Measurements from ENCODE around the gene FOXP1.

The FOXP1 gene

DNA sequence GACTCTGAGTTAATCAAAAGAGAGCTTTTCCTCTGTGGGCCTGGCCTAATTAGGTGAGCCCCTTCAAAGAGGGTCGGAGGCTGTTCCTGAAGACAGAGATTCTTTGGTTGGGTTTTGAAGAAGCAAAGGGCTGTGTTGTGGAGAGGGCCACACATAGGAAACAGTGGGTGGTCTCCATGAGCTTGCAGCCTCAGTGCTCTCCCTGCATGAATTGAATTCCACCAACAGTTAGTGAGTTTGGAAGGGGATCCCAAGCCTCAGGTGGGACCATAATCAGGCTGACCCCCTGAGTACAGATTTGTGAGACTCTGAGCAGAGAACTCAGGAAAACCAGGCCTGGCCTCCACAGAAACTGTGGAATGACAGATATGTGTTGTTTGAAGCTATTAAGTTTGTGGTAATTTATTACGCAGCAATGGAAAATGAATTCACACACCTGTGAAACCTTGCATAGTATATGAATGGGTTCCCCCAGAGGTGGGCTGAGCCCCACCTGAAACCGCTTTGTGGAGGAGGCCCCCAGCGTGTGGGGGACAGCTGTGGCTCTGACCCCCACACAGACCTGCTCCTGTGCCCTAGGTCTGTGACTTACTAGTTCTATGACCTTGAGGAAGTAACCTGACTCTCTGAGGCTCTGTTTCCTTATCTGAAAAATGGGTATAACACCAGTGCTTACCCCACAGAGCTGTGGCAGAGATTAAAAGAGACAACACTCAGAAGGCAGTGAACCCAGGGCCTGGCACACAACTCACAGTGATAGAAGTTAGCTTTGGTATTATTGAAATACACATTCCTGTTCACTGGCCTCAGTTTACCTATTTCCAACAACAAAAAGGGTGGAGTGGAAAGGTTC is 431.3 kb downstream of the FOXP1 start:
- no peaks in the 10 kb centered on the region for H3F3A ChIP-seq (ENCODE audit: control insufficient read depth, insufficient read depth)
- no peak overlapping the region for H3K27ac ChIP-seq (ENCODE audit: low read depth, low read length)
- no peaks in the 10 kb centered on the region for H4K20me1 ChIP-seq (ENCODE audit: control insufficient read depth, insufficient read depth, low read depth, low read length)
- TF ChIP-seq, protein P1, sequence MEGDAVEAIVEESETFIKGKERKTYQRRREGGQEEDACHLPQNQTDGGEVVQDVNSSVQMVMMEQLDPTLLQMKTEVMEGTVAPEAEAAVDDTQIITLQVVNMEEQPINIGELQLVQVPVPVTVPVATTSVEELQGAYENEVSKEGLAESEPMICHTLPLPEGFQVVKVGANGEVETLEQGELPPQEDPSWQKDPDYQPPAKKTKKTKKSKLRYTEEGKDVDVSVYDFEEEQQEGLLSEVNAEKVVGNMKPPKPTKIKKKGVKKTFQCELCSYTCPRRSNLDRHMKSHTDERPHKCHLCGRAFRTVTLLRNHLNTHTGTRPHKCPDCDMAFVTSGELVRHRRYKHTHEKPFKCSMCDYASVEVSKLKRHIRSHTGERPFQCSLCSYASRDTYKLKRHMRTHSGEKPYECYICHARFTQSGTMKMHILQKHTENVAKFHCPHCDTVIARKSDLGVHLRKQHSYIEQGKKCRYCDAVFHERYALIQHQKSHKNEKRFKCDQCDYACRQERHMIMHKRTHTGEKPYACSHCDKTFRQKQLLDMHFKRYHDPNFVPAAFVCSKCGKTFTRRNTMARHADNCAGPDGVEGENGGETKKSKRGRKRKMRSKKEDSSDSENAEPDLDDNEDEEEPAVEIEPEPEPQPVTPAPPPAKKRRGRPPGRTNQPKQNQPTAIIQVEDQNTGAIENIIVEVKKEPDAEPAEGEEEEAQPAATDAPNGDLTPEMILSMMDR (IDR thresholded peaks at IDR 0.05; ENCODE audit: low read depth, low read length, poor library complexity, severe bottlenecking) = no peak
- no peak for TF ChIP-seq EZH2phosphoT487 (IDR thresholded peaks at IDR 0.05; ENCODE audit: borderline replicate concordance, low read length)
- H3K4me3 ChIP-seq (ENCODE audit: low read length) = no peak overlapping the region
- no peaks in the 10 kb centered on the region for H3K4me1 ChIP-seq (ENCODE audit: control insufficient read depth, low read length)
- no peaks in the 10 kb centered on the region for H3K9me3 ChIP-seq (ENCODE audit: control insufficient read depth, insufficient read depth, low read length)
- no peaks in the 10 kb centered on the region for H3K9me2 ChIP-seq (replicated peaks; ENCODE audit: control insufficient read depth, low read length)
- no peaks in the 10 kb centered on the region for H3K79me2 ChIP-seq (ENCODE audit: control insufficient read depth, low read length)
- no peaks in the 10 kb centered on the region for H3K27me3 ChIP-seq (ENCODE audit: control insufficient read depth, low read length)
- no peak overlapping the region for H3K4me2 ChIP-seq (ENCODE audit: low read length)
- no peaks in the 10 kb centered on the region; the same call in 1 of the 2 replicates for H3K36me3 ChIP-seq (ENCODE audit: control insufficient read depth, low read length)

DNA sequence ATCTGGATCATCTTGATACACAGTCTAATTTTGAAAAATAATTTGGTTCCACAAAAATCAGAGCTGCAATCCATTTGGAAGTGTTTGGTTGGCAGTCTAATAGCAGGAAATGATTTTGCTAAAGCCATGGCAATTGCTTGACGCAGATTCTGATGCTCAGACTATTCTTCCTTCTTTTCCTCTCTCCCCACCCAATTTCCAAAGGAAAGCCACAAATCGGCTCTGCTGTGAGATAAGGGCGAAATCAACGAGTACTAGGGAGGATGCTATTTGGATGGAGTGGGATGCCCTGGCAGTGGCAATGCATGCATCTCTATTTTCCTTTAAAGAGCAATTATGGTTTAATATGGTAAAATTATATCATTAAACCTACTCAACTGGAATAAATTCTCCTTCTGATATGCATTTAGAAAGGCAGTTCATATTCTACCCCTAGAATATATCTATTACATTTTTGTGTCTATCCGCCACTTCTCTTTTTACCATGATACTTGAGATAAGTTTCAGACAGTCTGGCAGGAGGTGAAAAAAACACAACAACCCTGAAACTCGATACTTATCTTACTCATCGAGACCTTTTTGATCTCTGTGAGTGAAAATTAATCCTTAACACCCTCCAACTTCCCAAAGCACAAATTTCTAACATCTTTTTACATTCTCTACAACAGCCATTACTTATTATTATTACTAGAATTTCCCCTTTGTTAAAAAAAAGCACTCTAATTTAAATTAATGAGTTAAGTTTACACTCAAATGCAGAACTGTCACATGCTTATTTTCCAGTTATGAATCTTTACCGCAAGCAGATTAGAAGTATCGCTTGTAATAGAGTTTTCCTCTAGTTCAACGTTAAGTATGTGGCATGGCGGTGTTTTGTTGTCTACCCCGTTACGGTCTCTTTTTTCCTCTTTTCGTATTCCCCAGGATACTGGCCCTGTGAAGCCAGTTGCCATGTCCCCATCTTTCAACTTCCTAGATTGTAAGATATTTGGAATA is 433.3 kb downstream of the FOXP1 start:
- Histone ChIP-seq H3K4me1 (ENCODE audit: control insufficient read depth, low read length) (no peaks in the 10 kb centered on the region), H3K4me3 (ENCODE audit: low read length) (no peak overlapping the region), H3K27me3 (ENCODE audit: control insufficient read depth, low read length) (no peaks in the 10 kb centered on the region), H4K20me1 (ENCODE audit: control insufficient read depth, insufficient read depth, low read depth, low read length) (no peaks in the 10 kb centered on the region), H3K27ac (ENCODE audit: low read depth, low read length) (no peak overlapping the region), H3K36me3 (ENCODE audit: control insufficient read depth, low read length) (no peaks in the 10 kb centered on the region; the same call in 1 of the 2 replicates), H3K4me2 (ENCODE audit: low read length) (no peak overlapping the region), H3K79me2 (ENCODE audit: control insufficient read depth, low read length) (no peaks in the 10 kb centered on the region), H3K9me2 (replicated peaks; ENCODE audit: control insufficient read depth, low read length) (no peaks in the 10 kb centered on the region), H3F3A (ENCODE audit: control insufficient read depth, insufficient read depth) (no peaks in the 10 kb centered on the region), H3K9me3 (ENCODE audit: control insufficient read depth, insufficient read depth, low read length) (no peaks in the 10 kb centered on the region)
- TF ChIP-seq, protein P1 (IDR thresholded peaks at IDR 0.05; ENCODE audit: low read depth, low read length, poor library complexity, severe bottlenecking) = no peak
- TF ChIP-seq EZH2phosphoT487 (IDR thresholded peaks at IDR 0.05; ENCODE audit: borderline replicate concordance, low read length) = no peak

DNA sequence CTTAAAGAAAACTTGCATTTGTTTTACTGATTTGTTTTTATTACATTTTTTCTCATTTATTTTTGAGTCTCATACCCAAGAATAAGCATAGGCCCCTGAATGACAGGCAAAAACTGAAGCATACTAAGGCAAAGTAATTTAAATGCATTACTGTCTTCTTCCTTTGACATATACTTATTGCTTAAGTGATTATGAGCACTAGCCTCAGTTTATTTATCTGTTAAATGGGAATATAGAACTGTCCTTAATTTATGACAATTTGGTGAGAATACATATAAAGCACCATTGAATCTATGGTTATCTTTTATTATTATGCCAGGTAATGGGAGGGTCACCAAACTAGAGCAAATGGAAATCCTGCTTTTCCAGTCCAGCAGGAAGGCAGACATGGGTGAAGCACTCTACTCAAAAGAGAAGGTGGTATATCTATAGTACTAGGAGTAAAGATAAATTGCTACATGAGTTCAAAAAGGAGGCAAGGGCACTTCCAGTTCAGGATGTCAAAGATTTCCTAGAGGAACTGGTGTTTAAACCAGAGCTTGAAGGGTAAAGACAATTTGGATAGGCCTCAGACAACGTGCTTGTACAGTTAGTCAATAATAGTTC is 435.0 kb downstream of the FOXP1 start:
- Histone ChIP-seq H3F3A (ENCODE audit: control insufficient read depth, insufficient read depth) (no peaks in the 10 kb centered on the region), H3K27ac (ENCODE audit: low read depth, low read length) (no peak overlapping the region), H3K9me3 (ENCODE audit: control insufficient read depth, insufficient read depth, low read length) (no peaks in the 10 kb centered on the region), H3K4me1 (ENCODE audit: control insufficient read depth, low read length) (no peaks in the 10 kb centered on the region), H3K36me3 (ENCODE audit: control insufficient read depth, low read length) (no peaks in the 10 kb centered on the region; the same call in 1 of the 2 replicates), H3K4me2 (ENCODE audit: low read length) (no peak overlapping the region), H3K4me3 (ENCODE audit: low read length) (no peak overlapping the region), H3K79me2 (ENCODE audit: control insufficient read depth, low read length) (no peaks in the 10 kb centered on the region), H3K27me3 (ENCODE audit: control insufficient read depth, low read length) (no peaks in the 10 kb centered on the region), H4K20me1 (ENCODE audit: control insufficient read depth, insufficient read depth, low read depth, low read length) (no peaks in the 10 kb centered on the region), H3K9me2 (replicated peaks; ENCODE audit: control insufficient read depth, low read length) (no peaks in the 10 kb centered on the region)
- TF ChIP-seq, protein P1 (IDR thresholded peaks at IDR 0.05; ENCODE audit: low read depth, low read length, poor library complexity, severe bottlenecking) = no peak
- TF ChIP-seq EZH2phosphoT487 (IDR thresholded peaks at IDR 0.05; ENCODE audit: borderline replicate concordance, low read length) = no peak
